Measurements from ENCODE around the gene FREM2. TPM values are rescaled to one million over a fixed set of nuclear protein-coding genes. Genes with fewer than 3 reads are reported as not detected.

FREM2 gene
- total RNA-seq, 1 donor from 2014 or later = 14.5 TPM

GRCh38 chr13:38685974-38686576 lies 802 bp upstream of the FREM2 start:
- H3K4me1 ChIP-seq = peaks cover 17% of the 10 kb centered on the region
- peak overlapping the region; percentile 56 for H3K4me3 ChIP-seq
- H3K27ac ChIP-seq = peak overlapping the region; percentile 24
- H3K27me3 ChIP-seq (ENCODE audit: low read depth) = peaks cover 45% of the 10 kb centered on the region
- H3K9me3 ChIP-seq = no peaks in the 10 kb centered on the region
- intact Hi-C loops (cut with DNase I) = no loop called here
- DNase-seq (no peak), ATAC-seq (peak in 1 of 2 donors; percentile 61)
- TF ChIP-seq, protein P1, sequence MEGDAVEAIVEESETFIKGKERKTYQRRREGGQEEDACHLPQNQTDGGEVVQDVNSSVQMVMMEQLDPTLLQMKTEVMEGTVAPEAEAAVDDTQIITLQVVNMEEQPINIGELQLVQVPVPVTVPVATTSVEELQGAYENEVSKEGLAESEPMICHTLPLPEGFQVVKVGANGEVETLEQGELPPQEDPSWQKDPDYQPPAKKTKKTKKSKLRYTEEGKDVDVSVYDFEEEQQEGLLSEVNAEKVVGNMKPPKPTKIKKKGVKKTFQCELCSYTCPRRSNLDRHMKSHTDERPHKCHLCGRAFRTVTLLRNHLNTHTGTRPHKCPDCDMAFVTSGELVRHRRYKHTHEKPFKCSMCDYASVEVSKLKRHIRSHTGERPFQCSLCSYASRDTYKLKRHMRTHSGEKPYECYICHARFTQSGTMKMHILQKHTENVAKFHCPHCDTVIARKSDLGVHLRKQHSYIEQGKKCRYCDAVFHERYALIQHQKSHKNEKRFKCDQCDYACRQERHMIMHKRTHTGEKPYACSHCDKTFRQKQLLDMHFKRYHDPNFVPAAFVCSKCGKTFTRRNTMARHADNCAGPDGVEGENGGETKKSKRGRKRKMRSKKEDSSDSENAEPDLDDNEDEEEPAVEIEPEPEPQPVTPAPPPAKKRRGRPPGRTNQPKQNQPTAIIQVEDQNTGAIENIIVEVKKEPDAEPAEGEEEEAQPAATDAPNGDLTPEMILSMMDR (IDR thresholded peaks at IDR 0.05) = no peak
- H3K36me3 ChIP-seq = no peaks in the 10 kb centered on the region

DNA sequence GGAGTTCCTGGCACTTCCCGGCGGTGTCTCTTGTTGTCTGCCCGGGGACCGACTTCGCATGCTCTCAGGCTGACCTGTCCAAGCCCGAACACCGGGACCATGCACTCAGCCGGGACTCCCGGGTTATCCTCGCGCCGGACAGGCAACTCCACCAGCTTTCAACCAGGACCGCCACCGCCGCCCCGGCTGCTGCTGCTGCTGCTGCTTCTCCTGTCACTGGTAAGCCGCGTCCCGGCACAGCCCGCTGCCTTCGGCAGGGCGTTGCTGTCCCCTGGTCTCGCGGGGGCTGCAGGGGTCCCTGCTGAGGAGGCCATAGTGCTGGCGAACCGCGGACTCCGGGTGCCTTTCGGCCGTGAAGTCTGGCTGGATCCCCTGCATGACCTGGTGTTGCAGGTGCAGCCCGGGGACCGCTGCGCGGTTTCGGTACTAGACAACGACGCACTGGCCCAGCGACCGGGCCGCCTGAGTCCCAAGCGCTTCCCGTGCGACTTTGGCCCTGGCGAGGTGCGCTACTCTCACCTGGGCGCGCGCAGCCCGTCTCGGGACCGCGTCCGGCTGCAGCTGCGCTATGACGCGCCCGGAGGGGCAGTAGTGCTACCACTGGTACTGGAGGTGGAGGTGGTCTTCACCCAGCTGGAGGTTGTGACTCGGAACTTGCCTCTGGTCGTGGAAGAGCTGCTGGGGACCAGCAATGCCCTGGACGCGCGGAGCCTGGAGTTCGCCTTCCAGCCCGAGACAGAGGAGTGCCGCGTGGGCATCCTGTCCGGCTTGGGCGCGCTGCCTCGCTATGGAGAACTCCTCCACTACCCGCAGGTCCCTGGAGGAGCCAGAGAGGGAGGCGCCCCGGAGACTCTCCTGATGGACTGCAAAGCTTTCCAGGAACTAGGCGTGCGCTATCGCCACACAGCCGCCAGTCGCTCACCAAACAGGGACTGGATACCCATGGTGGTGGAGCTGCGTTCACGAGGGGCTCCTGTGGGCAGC lies 661 bp downstream of the FREM2 start:
- Histone ChIP-seq H3K27me3 (ENCODE audit: low read depth) (peaks cover 45% of the 10 kb centered on the region), H3K4me3 (peak overlapping the region; percentile 56), H3K4me1 (peaks cover 17% of the 10 kb centered on the region), H3K36me3 (no peaks in the 10 kb centered on the region), H3K27ac (no peak overlapping the region), H3K9me3 (no peaks in the 10 kb centered on the region)
- intact Hi-C loops (cut with DNase I) = no loop called here
- TF ChIP-seq, protein P1 (IDR thresholded peaks at IDR 0.05) = no peak
- peak; percentile 58 to 60 for ATAC-seq
- DNase-seq = peak; percentile 54

DNA sequence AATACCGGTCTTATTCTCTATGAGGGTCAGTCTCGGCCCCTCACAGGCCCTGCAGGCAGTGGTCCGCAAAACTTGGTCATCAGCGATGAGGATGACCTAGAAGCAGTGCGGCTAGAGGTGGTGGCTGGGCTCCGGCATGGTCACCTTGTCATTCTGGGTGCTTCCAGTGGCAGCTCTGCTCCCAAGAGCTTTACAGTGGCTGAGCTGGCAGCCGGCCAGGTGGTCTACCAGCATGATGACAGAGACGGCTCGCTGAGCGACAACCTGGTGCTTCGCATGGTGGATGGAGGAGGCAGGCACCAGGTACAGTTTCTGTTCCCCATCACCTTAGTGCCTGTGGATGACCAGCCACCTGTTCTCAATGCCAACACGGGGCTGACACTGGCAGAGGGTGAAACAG lies 1.8 kb downstream of the FREM2 start:
- intact Hi-C loops (cut with DNase I) = no loop called here
- peak overlapping the region; percentile 56 for H3K4me3 ChIP-seq
- no peak for ATAC-seq

DNA sequence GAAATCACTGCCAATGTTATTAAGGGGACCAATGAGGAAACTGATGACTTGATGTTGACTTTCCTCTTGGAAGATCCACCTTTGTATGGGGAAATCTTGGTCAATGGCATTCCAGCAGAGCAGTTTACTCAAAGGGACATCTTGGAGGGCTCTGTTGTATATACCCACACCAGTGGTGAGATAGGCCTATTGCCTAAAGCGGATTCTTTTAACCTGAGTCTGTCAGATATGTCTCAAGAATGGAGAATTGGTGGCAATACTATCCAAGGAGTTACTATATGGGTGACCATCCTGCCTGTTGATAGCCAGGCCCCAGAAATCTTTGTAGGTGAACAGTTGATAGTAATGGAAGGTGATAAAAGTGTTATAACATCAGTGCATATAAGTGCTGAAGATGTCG lies 3.4 kb downstream of the FREM2 start:
- intact Hi-C loops (cut with DNase I) = no loop called here
- H3K27me3 ChIP-seq (ENCODE audit: low read depth) = peaks cover 37% of the 10 kb centered on the region
- H3K27ac ChIP-seq = no peak overlapping the region
- peaks cover 17% of the 10 kb centered on the region for H3K4me1 ChIP-seq
- H3K36me3 ChIP-seq = no peaks in the 10 kb centered on the region
- DNase-seq = no peak
- TF ChIP-seq, protein P1 (IDR thresholded peaks at IDR 0.05) = no peak
- H3K4me3 ChIP-seq = no peak overlapping the region
- no peak for ATAC-seq
- H3K9me3 ChIP-seq = no peaks in the 10 kb centered on the region

More for the DNA sequence above, 1.8 kb downstream of the FREM2 start:
- TF ChIP-seq, protein P1 (IDR thresholded peaks at IDR 0.05) = no peak
- Histone ChIP-seq H3K4me1 (peaks cover 17% of the 10 kb centered on the region), H3K36me3 (no peaks in the 10 kb centered on the region), H3K9me3 (no peaks in the 10 kb centered on the region), H3K27me3 (ENCODE audit: low read depth) (peaks cover 41% of the 10 kb centered on the region), H3K27ac (no peak overlapping the region)
- DNase-seq = no peak

DNA sequence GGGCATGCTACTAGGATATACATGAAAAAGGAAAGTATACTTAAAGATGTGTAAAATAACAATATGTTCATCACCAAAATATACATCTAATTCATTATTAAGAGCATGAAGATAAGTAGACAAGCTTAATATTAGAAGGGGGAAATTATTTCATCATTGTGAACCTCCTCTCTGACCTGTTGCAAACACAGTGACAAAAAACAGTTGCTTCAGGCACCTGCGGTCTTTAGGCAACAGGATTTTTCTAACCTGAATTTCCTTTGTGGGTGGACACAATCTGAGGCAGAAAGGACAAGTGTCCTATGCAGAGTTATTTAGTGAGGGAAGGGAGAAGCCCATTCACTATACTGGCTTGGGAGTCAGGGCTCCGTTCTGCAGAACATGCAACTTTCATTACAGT lies 6.3 kb downstream of the FREM2 start:
- ATAC-seq (peak in 1 of 2 donors; percentile 4), DNase-seq (no peak)
- no peaks in the 10 kb centered on the region for H3K9me3 ChIP-seq
- H3K27ac ChIP-seq = no peak overlapping the region
- peaks cover 8% of the 10 kb centered on the region for H3K27me3 ChIP-seq (ENCODE audit: low read depth)
- intact Hi-C loops (cut with DNase I) = no loop called here
- no peaks in the 10 kb centered on the region for H3K4me1 ChIP-seq
- no peaks in the 10 kb centered on the region for H3K36me3 ChIP-seq
- no peak overlapping the region for H3K4me3 ChIP-seq
- TF ChIP-seq, protein P1 (IDR thresholded peaks at IDR 0.05) = no peak
